GM12878 (cell line): ENCODE measurements around the gene GSTT4. TPM values are rescaled to one million over a fixed set of nuclear protein-coding genes. Genes with fewer than 3 reads are reported as not detected.

Source experiments
- EGR1 ChIP-seq, 2 experiments: IDR thresholded peaks; 1 replicate in 1 of 2; 2 replicates in 1 of 2; pipeline ENCODE4 v1.6.1; 2011 to 2012; ENCODE audit warnings: low read depth in 2 of 2, low read length in 2 of 2, borderline replicate concordance in 1 of 2, mild to moderate bottlenecking in 1 of 2, moderate library complexity in 1 of 2
- IRF4 ChIP-seq: IDR thresholded peaks from 2 replicates; pipeline ENCODE4 v1.6.1; 2011; ENCODE audit warnings: low read depth, low read length
- KLF5 ChIP-seq: fragments of 450-650 bp; IDR thresholded peaks from 2 replicates; pipeline ENCODE4 v1.6.1; 2014; ENCODE audit warnings: mild to moderate bottlenecking; ENCODE audit not compliant: partially characterized antibody
- NFYB ChIP-seq: IDR thresholded peaks from 2 replicates; pipeline ENCODE4 v1.6.1; 2011; ENCODE audit warnings: low read depth, mild to moderate bottlenecking, low read length, improper control_type of control experiment, moderate library complexity; ENCODE audit not compliant: insufficient read depth
- NR2C2 ChIP-seq: IDR thresholded peaks from 2 replicates; pipeline ENCODE4 v1.6.1; 2011; ENCODE audit warnings: borderline replicate concordance, low read depth; ENCODE audit not compliant: control insufficient read depth, insufficient read length
- SMC3 ChIP-seq: IDR thresholded peaks from 2 replicates; pipeline ENCODE4 v1.6.1; 2011; ENCODE audit warnings: low read length, improper control_type of control experiment, borderline replicate concordance
- SREBF1 ChIP-seq: IDR thresholded peaks from 2 replicates; pipeline ENCODE4 v1.6.1; 2012; ENCODE audit warnings: mild to moderate bottlenecking, low read length
- SRF ChIP-seq, 2 experiments: IDR thresholded peaks; 2 replicates each; pipeline ENCODE4 v1.6.1; 2011; ENCODE audit warnings: low read depth in 2 of 2, low read length in 2 of 2, mild to moderate bottlenecking in 1 of 2, moderate library complexity in 1 of 2
- TCF7 ChIP-seq: IDR thresholded peaks from 2 replicates; pipeline ENCODE4 v1.6.1; 2014; ENCODE audit warnings: antibody characterized with exemption, borderline replicate concordance
- polyA plus RNA-seq, 11 experiments: library from polyadenylated mRNA; depleted of rRNA in 4 of 11; unstranded in 6 of 11; stranded (reverse) in 5 of 11; fragments of >200 nt; fragmentation: Nextera tagmentation in 4 of 11; fragmentation: Illumina TruSeq in 1 of 11; extraction: Ambion mirVana in 4 of 11; extraction: Trizol in 1 of 11; gene quantifications; 1 replicate in 1 of 11; 2 replicates in 10 of 11; pipeline versions ENCODE4 v1.2.1 to v1.2.3, GENCODE V29; 2011 to 2016; ENCODE audit warnings: inconsistent platforms in 2 of 11, missing spikeins in 2 of 11, low read depth in 1 of 11
- total RNA-seq, 4 experiments: library from RNA; depleted of rRNA in 3 of 4; stranded (reverse); fragments of >200 nt in 3 of 4; fragmentation: Illumina TruSeq in 1 of 4; extraction: Trizol in 1 of 4; gene quantifications; 2 replicates each; pipeline versions ENCODE4 v1.2.1 to v1.2.3, GENCODE V29; 2013 to 2021
- TF ChIP-seq, protein P1 (sequence below): fragments of 450-650 bp; formaldehyde crosslinking; IDR thresholded peaks from 2 replicates; pipeline ENCODE4 v1.4.0; 2020; ENCODE audit warnings: mild to moderate bottlenecking, moderate library complexity
- TF ChIP-seq, protein P2 (sequence below): fragments of 450-650 bp; IDR thresholded peaks from 2 replicates; pipeline ENCODE4 v1.6.1; 2017; ENCODE audit warnings: mild to moderate bottlenecking, moderate library complexity
- TF ChIP-seq, protein P3 (sequence below): IDR thresholded peaks from 2 replicates; pipeline ENCODE4 v1.6.1; 2011; ENCODE audit warnings: mild to moderate bottlenecking, low read depth, low read length, moderate library complexity; ENCODE audit not compliant: insufficient replicate concordance

The GSTT4 gene
- total and polyA plus RNA-seq, 10 of the 15 experiments (the other 5 are each of a cell fraction or from before 2014, with no cell fraction given), result not detected

DNA sequence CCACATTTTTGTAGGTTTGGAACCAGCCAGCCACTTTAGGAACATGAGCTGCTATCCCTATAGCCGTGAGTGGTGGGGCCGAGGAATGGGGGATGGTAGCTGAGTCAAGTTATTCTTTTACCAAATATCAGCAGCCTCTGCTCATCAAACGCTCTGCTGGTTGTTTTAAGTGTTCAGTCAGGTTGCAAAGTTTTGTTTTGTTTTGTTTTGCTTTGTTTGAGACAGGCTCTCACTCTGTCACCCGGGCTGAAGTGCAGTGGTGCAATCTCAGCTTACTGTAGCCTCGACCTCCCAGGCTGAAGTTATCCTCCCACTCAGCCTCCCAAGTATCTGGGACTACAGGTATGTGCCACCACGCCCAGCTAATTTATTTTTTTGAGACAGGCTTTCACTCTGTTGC lies 20.2 kb upstream of the GSTT4 start (continued):
- TF ChIP-seq, protein P1, sequence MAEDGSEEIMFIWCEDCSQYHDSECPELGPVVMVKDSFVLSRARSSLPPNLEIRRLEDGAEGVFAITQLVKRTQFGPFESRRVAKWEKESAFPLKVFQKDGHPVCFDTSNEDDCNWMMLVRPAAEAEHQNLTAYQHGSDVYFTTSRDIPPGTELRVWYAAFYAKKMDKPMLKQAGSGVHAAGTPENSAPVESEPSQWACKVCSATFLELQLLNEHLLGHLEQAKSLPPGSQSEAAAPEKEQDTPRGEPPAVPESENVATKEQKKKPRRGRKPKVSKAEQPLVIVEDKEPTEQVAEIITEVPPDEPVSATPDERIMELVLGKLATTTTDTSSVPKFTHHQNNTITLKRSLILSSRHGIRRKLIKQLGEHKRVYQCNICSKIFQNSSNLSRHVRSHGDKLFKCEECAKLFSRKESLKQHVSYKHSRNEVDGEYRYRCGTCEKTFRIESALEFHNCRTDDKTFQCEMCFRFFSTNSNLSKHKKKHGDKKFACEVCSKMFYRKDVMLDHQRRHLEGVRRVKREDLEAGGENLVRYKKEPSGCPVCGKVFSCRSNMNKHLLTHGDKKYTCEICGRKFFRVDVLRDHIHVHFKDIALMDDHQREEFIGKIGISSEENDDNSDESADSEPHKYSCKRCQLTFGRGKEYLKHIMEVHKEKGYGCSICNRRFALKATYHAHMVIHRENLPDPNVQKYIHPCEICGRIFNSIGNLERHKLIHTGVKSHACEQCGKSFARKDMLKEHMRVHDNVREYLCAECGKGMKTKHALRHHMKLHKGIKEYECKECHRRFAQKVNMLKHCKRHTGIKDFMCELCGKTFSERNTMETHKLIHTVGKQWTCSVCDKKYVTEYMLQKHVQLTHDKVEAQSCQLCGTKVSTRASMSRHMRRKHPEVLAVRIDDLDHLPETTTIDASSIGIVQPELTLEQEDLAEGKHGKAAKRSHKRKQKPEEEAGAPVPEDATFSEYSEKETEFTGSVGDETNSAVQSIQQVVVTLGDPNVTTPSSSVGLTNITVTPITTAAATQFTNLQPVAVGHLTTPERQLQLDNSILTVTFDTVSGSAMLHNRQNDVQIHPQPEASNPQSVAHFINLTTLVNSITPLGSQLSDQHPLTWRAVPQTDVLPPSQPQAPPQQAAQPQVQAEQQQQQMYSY, result no peak
- TF ChIP-seq SREBF1, result no peak
- TF ChIP-seq, protein P2, sequence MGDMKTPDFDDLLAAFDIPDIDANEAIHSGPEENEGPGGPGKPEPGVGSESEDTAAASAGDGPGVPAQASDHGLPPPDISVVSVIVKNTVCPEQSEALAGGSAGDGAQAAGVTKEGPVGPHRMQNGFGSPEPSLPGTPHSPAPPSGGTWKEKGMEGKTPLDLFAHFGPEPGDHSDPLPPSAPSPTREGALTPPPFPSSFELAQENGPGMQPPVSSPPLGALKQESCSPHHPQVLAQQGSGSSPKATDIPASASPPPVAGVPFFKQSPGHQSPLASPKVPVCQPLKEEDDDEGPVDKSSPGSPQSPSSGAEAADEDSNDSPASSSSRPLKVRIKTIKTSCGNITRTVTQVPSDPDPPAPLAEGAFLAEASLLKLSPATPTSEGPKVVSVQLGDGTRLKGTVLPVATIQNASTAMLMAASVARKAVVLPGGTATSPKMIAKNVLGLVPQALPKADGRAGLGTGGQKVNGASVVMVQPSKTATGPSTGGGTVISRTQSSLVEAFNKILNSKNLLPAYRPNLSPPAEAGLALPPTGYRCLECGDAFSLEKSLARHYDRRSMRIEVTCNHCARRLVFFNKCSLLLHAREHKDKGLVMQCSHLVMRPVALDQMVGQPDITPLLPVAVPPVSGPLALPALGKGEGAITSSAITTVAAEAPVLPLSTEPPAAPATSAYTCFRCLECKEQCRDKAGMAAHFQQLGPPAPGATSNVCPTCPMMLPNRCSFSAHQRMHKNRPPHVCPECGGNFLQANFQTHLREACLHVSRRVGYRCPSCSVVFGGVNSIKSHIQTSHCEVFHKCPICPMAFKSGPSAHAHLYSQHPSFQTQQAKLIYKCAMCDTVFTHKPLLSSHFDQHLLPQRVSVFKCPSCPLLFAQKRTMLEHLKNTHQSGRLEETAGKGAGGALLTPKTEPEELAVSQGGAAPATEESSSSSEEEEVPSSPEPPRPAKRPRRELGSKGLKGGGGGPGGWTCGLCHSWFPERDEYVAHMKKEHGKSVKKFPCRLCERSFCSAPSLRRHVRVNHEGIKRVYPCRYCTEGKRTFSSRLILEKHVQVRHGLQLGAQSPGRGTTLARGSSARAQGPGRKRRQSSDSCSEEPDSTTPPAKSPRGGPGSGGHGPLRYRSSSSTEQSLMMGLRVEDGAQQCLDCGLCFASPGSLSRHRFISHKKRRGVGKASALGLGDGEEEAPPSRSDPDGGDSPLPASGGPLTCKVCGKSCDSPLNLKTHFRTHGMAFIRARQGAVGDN, result no peak
- no peak for TF ChIP-seq TCF7
- TF ChIP-seq SRF (IDR thresholded peaks at IDR 0.05; ENCODE audit: low read depth in 2 of 2, low read length in 2 of 2), result no peak
- TF ChIP-seq KLF5, result no peak
- no peak for TF ChIP-seq SMC3
- no peak for TF ChIP-seq EGR1 (IDR thresholded peaks at IDR 0.05; ENCODE audit: borderline replicate concordance in 1 of 2, low read depth in 2 of 2, low read length in 2 of 2)
- TF ChIP-seq IRF4, result no peak
- no peak for TF ChIP-seq NR2C2
- TF ChIP-seq NFYB, result no peak
- TF ChIP-seq, protein P3, sequence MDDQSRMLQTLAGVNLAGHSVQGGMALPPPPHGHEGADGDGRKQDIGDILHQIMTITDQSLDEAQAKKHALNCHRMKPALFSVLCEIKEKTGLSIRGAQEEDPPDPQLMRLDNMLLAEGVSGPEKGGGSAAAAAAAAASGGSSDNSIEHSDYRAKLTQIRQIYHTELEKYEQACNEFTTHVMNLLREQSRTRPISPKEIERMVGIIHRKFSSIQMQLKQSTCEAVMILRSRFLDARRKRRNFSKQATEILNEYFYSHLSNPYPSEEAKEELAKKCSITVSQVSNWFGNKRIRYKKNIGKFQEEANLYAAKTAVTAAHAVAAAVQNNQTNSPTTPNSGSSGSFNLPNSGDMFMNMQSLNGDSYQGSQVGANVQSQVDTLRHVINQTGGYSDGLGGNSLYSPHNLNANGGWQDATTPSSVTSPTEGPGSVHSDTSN, result no peak
